Mesendoderm (in vitro differentiated cells): ENCODE data around the gene ZIK1.

Experiments used
- DNase-seq: peaks from one replicate; pipeline ENCODE4 v3.0.0; 2013
- H2AK5ac ChIP-seq: 2 replicates; pipeline ENCODE4 v1.6.1; 2013; ENCODE audit warnings: low read length, inconsistent platforms
- H2BK120ac ChIP-seq: 2 replicates; pipeline ENCODE4 v1.6.1; 2013; ENCODE audit warnings: low read depth, mild to moderate bottlenecking, low read length, moderate library complexity, mixed read lengths
- H2BK15ac ChIP-seq: replicated peaks from 2 replicates; pipeline ENCODE4 v1.6.1; 2013; ENCODE audit warnings: low read depth, mild to moderate bottlenecking, moderate library complexity
- H2BK5ac ChIP-seq: 2 replicates; pipeline ENCODE4 v1.6.1; 2013; ENCODE audit warnings: low read length, inconsistent platforms
- H3K18ac ChIP-seq: 2 replicates; pipeline ENCODE4 v1.6.1; 2013; ENCODE audit warnings: mild to moderate bottlenecking, low read length, mixed read lengths
- H3K23ac ChIP-seq: one replicate; pipeline ENCODE4 v1.6.1; 2013; ENCODE audit warnings: low read length
- H3K27ac ChIP-seq: 2 replicates; pipeline ENCODE4 v1.5.1; 2013; ENCODE audit warnings: low read depth, mild to moderate bottlenecking, inconsistent platforms, low read length, moderate library complexity
- H3K27me3 ChIP-seq: 2 replicates; pipeline ENCODE4 v1.6.1; 2013; ENCODE audit warnings: low read length, control low read depth, mild to moderate bottlenecking, inconsistent platforms; ENCODE audit not compliant: insufficient read depth, poor library complexity
- H3K36me3 ChIP-seq: 2 replicates; pipeline ENCODE4 v1.6.1; 2013; ENCODE audit warnings: low read length, inconsistent platforms; ENCODE audit not compliant: control insufficient read depth, insufficient read depth
- H3K4ac ChIP-seq: one replicate; pipeline ENCODE4 v1.6.1; 2013; ENCODE audit warnings: low read depth, mild to moderate bottlenecking, low read length, moderate library complexity
- H3K4me1 ChIP-seq: 2 replicates; pipeline ENCODE4 v1.6.1; 2013; ENCODE audit warnings: low read depth, low read length, inconsistent platforms; ENCODE audit not compliant: control insufficient read depth
- H3K4me2 ChIP-seq: 2 replicates; pipeline ENCODE4 v1.6.1; 2013; ENCODE audit warnings: low read length
- H3K4me3 ChIP-seq: 2 replicates; pipeline ENCODE4 v1.5.1; 2013; ENCODE audit warnings: mild to moderate bottlenecking, low read length
- H3K56ac ChIP-seq: one replicate; pipeline ENCODE4 v1.6.1; 2013; ENCODE audit warnings: low read length
- H3K79me1 ChIP-seq: 2 replicates; pipeline ENCODE4 v1.6.1; 2013; ENCODE audit warnings: low read length, inconsistent platforms
- H3K79me2 ChIP-seq: 2 replicates; pipeline ENCODE4 v1.6.1; 2013; ENCODE audit warnings: mild to moderate bottlenecking, low read length; ENCODE audit not compliant: control insufficient read depth, insufficient read depth
- H3K9ac ChIP-seq: 2 replicates; pipeline ENCODE4 v1.6.1; 2013; ENCODE audit warnings: low read length, inconsistent platforms
- H4K5ac ChIP-seq: one replicate; pipeline ENCODE4 v1.6.1; 2013; ENCODE audit warnings: low read length
- H4K8ac ChIP-seq: one replicate; pipeline ENCODE4 v1.6.1; 2013; ENCODE audit warnings: low read depth, mild to moderate bottlenecking, control low read depth, low read length, moderate library complexity
- WGBS: extraction: QIAGEN DNeasy Blood & Tissue Kit; methylation state at CpG from one replicate; pipeline ENCODE4 v1.1.7; 2013; ENCODE audit warnings: low lambda C conversion rate, missing lambda C conversion rate; ENCODE audit not compliant: insufficient coverage; ENCODE audit errors: extremely low coverage; 5-methylcytosine and 5-hydroxymethylcytosine counted together

Gene ZIK1

DNA sequence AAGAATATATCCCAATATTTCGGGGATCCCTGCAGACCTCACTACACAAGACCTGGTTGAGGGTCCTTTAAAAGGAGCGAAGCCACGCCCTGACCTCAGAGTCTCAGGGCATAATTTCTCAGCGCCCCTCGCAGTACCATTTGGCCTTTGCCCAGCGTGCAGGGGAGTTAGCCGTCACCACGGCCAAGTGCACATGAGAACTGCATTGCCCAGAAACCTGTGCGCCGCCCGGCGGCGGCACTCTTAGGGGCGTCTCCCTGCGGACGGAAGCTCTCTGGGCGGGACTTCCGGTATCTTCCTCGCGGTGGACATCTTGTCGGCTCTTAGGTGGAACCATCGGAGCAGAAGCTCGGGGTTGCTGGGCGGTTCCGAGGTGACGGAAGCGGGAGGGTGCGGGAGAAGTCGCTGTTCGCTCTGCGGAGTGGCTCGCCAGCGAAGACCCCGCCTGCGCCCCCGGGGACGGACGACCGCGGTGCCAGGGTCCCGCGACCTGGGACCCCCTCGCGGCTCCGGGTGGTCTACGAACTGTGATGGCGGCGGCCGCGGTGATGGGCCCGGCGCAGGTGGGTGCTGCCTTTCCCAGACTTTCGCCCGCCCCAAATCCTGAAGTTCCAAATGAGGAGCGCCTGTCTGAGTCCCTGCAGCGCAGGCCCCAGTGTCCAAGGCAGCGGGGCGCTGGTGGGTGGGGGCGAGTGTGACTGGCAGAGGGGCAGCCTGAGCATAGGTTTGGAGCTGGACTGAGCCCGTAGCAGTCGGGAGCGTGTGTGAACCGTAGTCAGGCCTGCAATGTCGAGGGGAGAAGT is 30.2 kb downstream of the ZIK1 start, which contains the start of gene ZNF134:
Gene ZNF134 (plus strand): TSS at position 302 of the 803 bp plus-strand sequence. CDS start 5,227 bp downstream, outside the sequence.
- peak within 1 kb of the TSS; percentile 95 for H3K4me3 ChIP-seq
- H3K36me3 ChIP-seq: peaks cover 24% of the 10 kb centered on the region
- H3K18ac ChIP-seq: peak within 1 kb of the TSS; percentile 78
- H3K27ac ChIP-seq: no peak within 1 kb of the TSS
- H3K23ac ChIP-seq: peak within 1 kb of the TSS; percentile 92
- H3K27me3 ChIP-seq: no peaks in the 10 kb centered on the region
- peaks cover 38% of the 10 kb centered on the region for H3K79me1 ChIP-seq
- H2BK5ac ChIP-seq: peak within 1 kb of the TSS; percentile 55
- H4K5ac ChIP-seq: no peak within 1 kb of the TSS
- H3K9ac ChIP-seq: peak within 1 kb of the TSS; percentile 94
- DNase-seq: peak; percentile 96
- H3K56ac ChIP-seq: peak within 1 kb of the TSS; percentile 98
- WGBS: no CpG with 5 or more reads among the region's 64 CpGs
- peaks cover 49% of the 10 kb centered on the region for H3K79me2 ChIP-seq
- H3K4me2 ChIP-seq: peak within 1 kb of the TSS; percentile 80
- H2BK15ac ChIP-seq: no peak within 1 kb of the TSS
- peak within 1 kb of the TSS; percentile 73 for H3K4ac ChIP-seq
- peaks cover 2% of the 10 kb centered on the region for H3K4me1 ChIP-seq
- H4K8ac ChIP-seq: peak within 1 kb of the TSS; percentile 95
- no peak within 1 kb of the TSS for H2BK120ac ChIP-seq
- peak within 1 kb of the TSS; percentile 77 for H2AK5ac ChIP-seq

DNA sequence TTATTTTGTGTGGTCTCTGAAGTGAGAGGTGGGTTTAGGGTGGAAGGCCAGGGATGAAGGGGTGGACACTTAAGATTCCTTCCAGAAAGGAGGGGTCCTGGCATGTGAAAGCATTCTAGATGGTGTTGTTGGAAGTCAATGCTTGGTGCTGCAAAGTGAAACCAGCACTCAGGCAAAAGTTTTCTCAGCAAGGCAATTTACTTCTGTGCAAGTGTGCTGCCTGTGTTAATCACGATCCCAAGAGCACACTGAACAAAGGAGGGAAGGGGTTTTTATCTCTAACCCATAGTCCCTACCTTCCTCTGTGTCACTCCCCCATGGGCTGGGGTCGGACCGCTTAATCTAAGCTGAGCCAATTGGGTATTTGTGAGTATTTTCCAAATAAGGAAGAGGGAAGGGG is 31.4 kb downstream of the ZIK1 start:
- peak overlapping the region; percentile 95 for H3K4me3 ChIP-seq
- no peak overlapping the region for H3K23ac ChIP-seq
- H3K4me2 ChIP-seq: peak overlapping the region; percentile 80
- DNase-seq: peak; percentile 36
- H3K18ac ChIP-seq: no peak overlapping the region
- H3K9ac ChIP-seq: no peak overlapping the region
- WGBS: no CpG with 5 or more reads among the region's 3 CpGs
- peaks cover 58% of the 10 kb centered on the region for H3K79me2 ChIP-seq
- H3K4me1 ChIP-seq: peaks cover 2% of the 10 kb centered on the region
- H3K4ac ChIP-seq: no peak overlapping the region
- H3K27ac ChIP-seq: no peak overlapping the region
- peaks cover 49% of the 10 kb centered on the region for H3K79me1 ChIP-seq
- H3K27me3 ChIP-seq: no peaks in the 10 kb centered on the region
- H3K56ac ChIP-seq: no peak overlapping the region
- no peak overlapping the region for H2AK5ac ChIP-seq
- peaks cover 36% of the 10 kb centered on the region for H3K36me3 ChIP-seq
- no peak overlapping the region for H2BK5ac ChIP-seq
- H2BK15ac ChIP-seq: no peak overlapping the region
- H2BK120ac ChIP-seq: no peak overlapping the region
- H4K5ac ChIP-seq: no peak overlapping the region
- no peak overlapping the region for H4K8ac ChIP-seq

DNA sequence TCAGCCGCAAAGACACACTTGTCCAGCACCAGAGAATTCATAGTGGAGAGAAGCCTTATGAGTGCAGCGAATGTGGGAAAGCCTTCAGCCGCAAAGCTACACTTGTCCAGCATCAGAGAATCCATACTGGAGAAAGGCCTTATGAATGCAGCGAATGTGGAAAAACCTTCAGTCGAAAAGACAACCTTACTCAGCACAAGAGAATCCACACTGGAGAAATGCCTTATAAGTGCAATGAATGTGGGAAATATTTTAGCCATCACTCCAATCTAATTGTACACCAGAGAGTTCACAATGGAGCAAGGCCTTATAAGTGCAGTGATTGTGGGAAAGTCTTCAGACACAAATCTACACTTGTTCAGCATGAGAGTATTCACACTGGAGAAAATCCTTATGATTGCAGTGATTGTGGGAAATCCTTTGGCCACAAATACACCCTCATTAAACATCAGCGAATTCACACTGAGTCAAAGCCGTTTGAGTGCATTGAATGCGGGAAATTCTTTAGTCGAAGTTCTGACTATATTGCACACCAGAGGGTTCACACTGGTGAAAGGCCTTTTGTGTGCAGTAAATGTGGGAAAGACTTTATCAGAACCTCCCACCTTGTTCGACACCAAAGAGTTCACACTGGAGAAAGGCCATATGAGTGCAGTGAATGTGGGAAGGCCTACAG is 36.9 kb downstream of the ZIK1 start:
- H4K5ac ChIP-seq: no peak overlapping the region
- no peak overlapping the region for H2BK5ac ChIP-seq
- no peak overlapping the region for H3K18ac ChIP-seq
- no peak overlapping the region for H2BK120ac ChIP-seq
- H4K8ac ChIP-seq: no peak overlapping the region
- H3K79me2 ChIP-seq: peaks cover 58% of the 10 kb centered on the region
- H3K4me2 ChIP-seq: no peak overlapping the region
- H3K4me1 ChIP-seq: no peaks in the 10 kb centered on the region
- no peak overlapping the region for H3K56ac ChIP-seq
- peak overlapping the region; percentile 10 for H3K4me3 ChIP-seq
- no peaks in the 10 kb centered on the region for H3K27me3 ChIP-seq
- peaks cover 51% of the 10 kb centered on the region for H3K79me1 ChIP-seq
- peak; percentile 58 for DNase-seq
- H3K23ac ChIP-seq: no peak overlapping the region
- peaks cover 51% of the 10 kb centered on the region for H3K36me3 ChIP-seq
- no CpG with 5 or more reads among the region's 10 CpGs for WGBS
- no peak overlapping the region for H2AK5ac ChIP-seq
- H3K27ac ChIP-seq: no peak overlapping the region
- no peak overlapping the region for H2BK15ac ChIP-seq
- H3K9ac ChIP-seq: no peak overlapping the region
- H3K4ac ChIP-seq: no peak overlapping the region

DNA sequence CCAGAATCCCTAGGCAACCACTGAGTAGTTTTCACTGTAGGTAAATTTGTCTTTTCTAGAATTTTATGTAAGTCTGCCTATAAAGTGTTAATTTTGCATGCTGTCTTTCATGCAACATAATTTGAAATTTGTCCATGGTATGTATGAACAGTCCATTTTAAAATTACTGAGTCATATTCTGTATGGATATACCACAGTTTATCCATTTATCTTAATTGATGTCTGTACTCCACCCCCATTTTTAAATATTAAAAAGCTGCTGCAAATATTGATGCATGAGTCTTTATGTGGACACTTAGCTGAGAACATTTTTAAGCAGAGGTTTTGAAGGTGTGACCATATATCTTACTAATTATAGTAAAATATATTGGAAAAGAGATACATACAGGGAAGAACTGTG is 39.1 kb downstream of the ZIK1 start:
- Histone ChIP-seq H4K5ac (no peak overlapping the region), H3K27ac (no peak overlapping the region), H3K4me2 (no peak overlapping the region), H3K56ac (no peak overlapping the region), H3K36me3 (peaks cover 38% of the 10 kb centered on the region), H3K18ac (no peak overlapping the region), H3K79me1 (peaks cover 32% of the 10 kb centered on the region), H2BK120ac (no peak overlapping the region), H3K4me3 (no peak overlapping the region), H3K4me1 (no peaks in the 10 kb centered on the region), H2AK5ac (no peak overlapping the region), H3K4ac (no peak overlapping the region), H3K27me3 (no peaks in the 10 kb centered on the region), H3K79me2 (peaks cover 36% of the 10 kb centered on the region), H2BK15ac (no peak overlapping the region), H3K23ac (no peak overlapping the region), H4K8ac (no peak overlapping the region), H2BK5ac (no peak overlapping the region), H3K9ac (no peak overlapping the region)
- DNase-seq: no peak

DNA sequence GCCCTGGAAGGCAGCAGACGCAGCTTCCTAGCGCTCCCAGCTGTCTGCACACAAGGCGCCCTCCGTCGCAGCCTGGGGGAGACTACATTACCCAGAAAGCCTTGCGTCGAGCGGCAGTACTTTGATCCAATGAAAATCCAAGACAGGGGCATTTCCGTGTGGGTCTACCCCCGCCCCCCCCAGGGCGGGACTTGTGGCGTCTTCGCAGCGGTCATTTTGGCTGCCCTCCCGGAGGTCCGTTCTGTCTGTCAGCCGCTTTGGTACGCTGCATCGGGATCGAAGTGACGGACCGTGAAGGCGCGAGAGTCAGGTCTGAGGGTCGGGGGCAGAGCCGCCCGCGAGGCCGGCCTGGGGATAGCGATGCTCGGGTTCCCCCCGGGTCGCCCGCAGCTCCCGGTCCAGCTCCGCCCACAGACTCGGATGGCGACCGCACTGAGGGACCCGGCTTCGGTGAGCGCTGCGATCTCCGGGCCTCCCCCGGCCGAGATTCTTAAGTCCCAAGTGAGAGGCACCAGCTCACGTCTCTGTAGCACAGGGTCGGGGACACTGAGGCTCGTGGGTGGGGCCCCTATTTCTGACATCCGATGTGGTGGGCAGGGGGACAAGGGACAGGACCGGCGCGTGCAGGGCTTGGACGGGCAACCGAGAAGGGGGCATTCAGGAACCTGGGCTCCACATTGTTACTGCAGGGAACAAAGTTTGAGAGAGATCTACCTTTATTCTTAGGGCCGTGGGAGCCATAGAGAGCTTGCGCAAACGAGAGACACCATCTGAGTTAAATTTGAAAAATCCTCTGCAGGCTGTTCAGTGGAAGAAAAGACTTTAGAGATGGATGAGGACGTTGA is 49.3 kb downstream of the ZIK1 start, which contains the start of gene ZNF211:
Gene ZNF211 (plus strand): TSS at position 182 of the 845 bp plus-strand sequence. CDS start 179 bp downstream, at position 361.
- Histone ChIP-seq H3K4me2 (peak within 1 kb of the TSS; percentile 79), H3K36me3 (peaks cover 2% of the 10 kb centered on the region), H3K79me2 (no peaks in the 10 kb centered on the region), H3K79me1 (peaks cover 2% of the 10 kb centered on the region), H3K4me1 (no peaks in the 10 kb centered on the region), H3K56ac (peak within 1 kb of the TSS; percentile 89), H3K27ac (no peak within 1 kb of the TSS), H4K8ac (no peak within 1 kb of the TSS), H2BK5ac (no peak within 1 kb of the TSS), H2BK15ac (no peak within 1 kb of the TSS), H2BK120ac (no peak within 1 kb of the TSS), H3K9ac (peak within 1 kb of the TSS; percentile 63), H4K5ac (no peak within 1 kb of the TSS), H3K23ac (peak within 1 kb of the TSS; percentile 51), H3K18ac (no peak within 1 kb of the TSS), H3K4me3 (peak within 1 kb of the TSS; percentile 87), H3K4ac (no peak within 1 kb of the TSS), H3K27me3 (no peaks in the 10 kb centered on the region), H2AK5ac (no peak within 1 kb of the TSS)
- no CpG with 5 or more reads among the region's 59 CpGs for WGBS
- DNase-seq: peak; percentile 97
